Pancreas (tissue), 10 donors: ENCODE data around the gene SIRPD. TPM values are rescaled to one million over a fixed set of nuclear protein-coding genes. Genes with fewer than 3 reads are reported as not detected.

ENCODE experiments used
- ATAC-seq, 4 donors: fragments of 200-7000 bp; cut with Tn5 transposase; one replicate each; pipeline versions ENCODE4 v1.8.0 to v1.9.1; 2020; ENCODE audit warnings: mild to moderate bottlenecking in 4 of 4, moderate library complexity in 4 of 4
- DNase-seq, 6 donors: peaks; one replicate each; pipeline ENCODE4 v3.0.0-alpha.2; 2020
- FAIRE-seq: peaks from 2 replicates; lab custom pipeline; 2012; peaks lifted over from hg19 to GRCh38; lab: Jason Lieb, UNC
- H3K27ac ChIP-seq, 4 donors: fragments of 200-600 bp; sonication (generic); 1 replicate in 3 of 4; 2 replicates in 1 of 4; pipeline versions ENCODE4 v1.5.0 to v1.8.0; 2020
- H3K27me3 ChIP-seq, 4 donors: fragments of 200-600 bp; one replicate each; pipeline ENCODE4 v1.8.0; 2021
- H3K36me3 ChIP-seq, 3 donors: fragments of 200-600 bp; sonication (generic) in 1 of 3; one replicate each; pipeline versions ENCODE4 v1.5.0 to v1.8.0; 2020 to 2021
- H3K4me1 ChIP-seq, 3 donors: fragments of 200-600 bp; one replicate each; pipeline ENCODE4 v1.8.0; 2021
- H3K4me3 ChIP-seq, 4 donors: fragments of 200-600 bp; sonication (generic) in 2 of 4; one replicate each; pipeline versions ENCODE4 v1.5.0 to v1.8.0; 2020 to 2021
- H3K9me3 ChIP-seq, 4 donors: fragments of 200-600 bp; one replicate each; pipeline ENCODE4 v1.8.0; 2021
- WGBS, 2 donors: extraction: QIAGEN DNeasy Blood & Tissue Kit; methylation state at CpG; one replicate each; pipeline ENCODE4 v1.1.7; 2013; 5-methylcytosine and 5-hydroxymethylcytosine counted together
- intact Hi-C, 3 donors: fragments of 100-400 bp; cut with DNase I; formaldehyde crosslinking; loops; one replicate each; pipeline versions ENCODE4 v1.11.1 to v1.14.2; 2022
- polyA plus RNA-seq, 2 donors: library from polyadenylated mRNA; stranded (reverse); fragments of 200-250 nt; gene quantifications; one replicate each; pipeline ENCODE4 v1.2.3, GENCODE V29; 2013
- total RNA-seq, 6 donors: library from RNA; stranded (reverse); fragmentation: NEBNext Ultra II Directional in 4 of 6; extraction: Animal tissue kit (Norgen Biotek cat#: 25700) in 4 of 6; gene quantifications; one replicate each; pipeline versions ENCODE4 v1.2.1 to v1.2.4, GENCODE V29; 2021 to 2023
- TF ChIP-seq, protein P1 (sequence below), 4 donors: fragments of 200-600 bp; sonication (generic) in 3 of 4; IDR thresholded peaks; one replicate each; pipeline versions ENCODE4 v1.5.0 to v1.8.0; 2021; ENCODE audit warnings: antibody characterized with exemption in 4 of 4
- donor health status: healthy with polysubstance abuse.
- donor health status: DM: no; HTN: no; CAD: no; lungs with moderate emphysema.
- donor health status: DM: no; HTN: no; CAD: no.
- donor health status: control.
- donor health status: control.
- donor health status: Bipolar disorder and iron deficiency.
- donor health status: DM: yes; HTN: yes; CAD: no.
- donor health status: DM: no; HTN: no; CAD: no.
- donor health status: DM: no; HTN: no; CAD: no.
- donor health status: DM: yes; HTN: yes; CAD: no.

SIRPD gene
- total and polyA plus RNA-seq, 8 donors = not detected

DNA sequence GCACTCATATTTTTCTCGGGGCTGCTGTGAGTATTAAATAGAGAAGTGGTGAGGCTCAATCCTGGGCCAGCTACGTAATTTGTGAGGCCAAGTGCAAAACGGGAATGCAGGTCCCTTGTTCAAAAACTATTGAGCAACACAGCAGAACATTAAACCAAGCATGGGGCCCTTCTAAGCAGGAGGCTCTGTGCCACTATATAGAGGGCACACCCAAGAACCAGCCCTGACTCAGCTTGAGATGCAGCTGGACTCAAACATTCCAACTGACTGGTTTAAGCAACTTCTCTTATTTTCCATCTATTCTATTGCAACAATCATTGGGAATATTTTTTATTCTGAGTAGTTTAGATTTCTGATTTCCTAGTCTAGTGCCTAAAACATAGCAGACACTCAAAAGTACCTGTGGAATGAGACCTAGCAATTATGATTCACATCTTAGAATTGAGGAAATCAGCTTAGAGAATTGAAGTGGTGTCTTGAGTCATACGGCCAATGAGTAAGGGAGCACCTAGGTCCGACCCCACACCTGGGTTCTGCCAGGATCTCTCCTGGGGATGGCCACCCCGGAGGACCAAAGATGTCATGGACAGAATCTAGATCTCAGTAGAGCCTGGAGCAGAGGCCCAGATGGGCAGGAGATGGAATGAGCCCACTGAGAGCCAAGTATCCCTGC lies 67.6 kb downstream of the SIRPD start:
- H3K27ac ChIP-seq = peak overlapping the region in 1 of 4 donors; percentile 46
- no peaks in the 10 kb centered on the region for H3K4me1 ChIP-seq
- FAIRE-seq (no peak), DNase-seq (no peak), ATAC-seq (peak in 2 of 4 donors; percentile 49 to 65)
- H3K9me3 ChIP-seq = no peaks in the 10 kb centered on the region
- H3K4me3 ChIP-seq = peak overlapping the region in 1 of 4 donors; percentile 18
- intact Hi-C loops = no loop called here
- H3K36me3 ChIP-seq = no peaks in the 10 kb centered on the region
- TF ChIP-seq, protein P1, sequence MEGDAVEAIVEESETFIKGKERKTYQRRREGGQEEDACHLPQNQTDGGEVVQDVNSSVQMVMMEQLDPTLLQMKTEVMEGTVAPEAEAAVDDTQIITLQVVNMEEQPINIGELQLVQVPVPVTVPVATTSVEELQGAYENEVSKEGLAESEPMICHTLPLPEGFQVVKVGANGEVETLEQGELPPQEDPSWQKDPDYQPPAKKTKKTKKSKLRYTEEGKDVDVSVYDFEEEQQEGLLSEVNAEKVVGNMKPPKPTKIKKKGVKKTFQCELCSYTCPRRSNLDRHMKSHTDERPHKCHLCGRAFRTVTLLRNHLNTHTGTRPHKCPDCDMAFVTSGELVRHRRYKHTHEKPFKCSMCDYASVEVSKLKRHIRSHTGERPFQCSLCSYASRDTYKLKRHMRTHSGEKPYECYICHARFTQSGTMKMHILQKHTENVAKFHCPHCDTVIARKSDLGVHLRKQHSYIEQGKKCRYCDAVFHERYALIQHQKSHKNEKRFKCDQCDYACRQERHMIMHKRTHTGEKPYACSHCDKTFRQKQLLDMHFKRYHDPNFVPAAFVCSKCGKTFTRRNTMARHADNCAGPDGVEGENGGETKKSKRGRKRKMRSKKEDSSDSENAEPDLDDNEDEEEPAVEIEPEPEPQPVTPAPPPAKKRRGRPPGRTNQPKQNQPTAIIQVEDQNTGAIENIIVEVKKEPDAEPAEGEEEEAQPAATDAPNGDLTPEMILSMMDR (IDR thresholded peaks at IDR 0.05) = no peak
- 58 to 65% methylated on average over 6 of the region's 6 CpGs for WGBS, 2 donors
- H3K27me3 ChIP-seq = no peaks in the 10 kb centered on the region

DNA sequence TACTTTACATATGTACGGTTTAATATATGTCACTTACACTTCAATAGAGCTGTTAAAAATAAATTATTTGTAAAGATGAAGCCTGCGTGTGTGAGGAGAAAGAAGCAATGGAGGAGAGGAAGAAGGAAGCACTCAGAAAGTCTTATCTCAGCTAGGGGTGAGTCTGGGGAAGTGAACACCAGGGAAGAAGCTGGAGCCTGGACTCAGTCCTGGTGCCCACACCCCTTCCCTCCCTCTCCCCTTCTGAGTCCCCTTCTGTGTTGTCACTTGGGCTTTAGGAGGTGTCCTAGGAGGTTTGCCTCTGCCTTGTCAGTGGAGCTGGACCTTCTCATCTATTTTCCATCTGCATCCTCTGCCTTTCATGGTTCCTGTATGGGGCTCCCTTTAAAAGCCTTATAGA lies 68.2 kb downstream of the SIRPD start:
- intact Hi-C loops = no loop called here
- no peak for DNase-seq
- no peaks in the 10 kb centered on the region for H3K9me3 ChIP-seq
- TF ChIP-seq, protein P1 (IDR thresholded peaks at IDR 0.05) = no peak
- no peaks in the 10 kb centered on the region for H3K4me1 ChIP-seq
- peak in 1 of 4 donors; percentile 17 for ATAC-seq
- H3K27me3 ChIP-seq = no peaks in the 10 kb centered on the region
- no peak overlapping the region for H3K27ac ChIP-seq
- H3K4me3 ChIP-seq = peak overlapping the region in 1 of 4 donors; percentile 18
- H3K36me3 ChIP-seq = no peaks in the 10 kb centered on the region
- 57 to 58% methylated on average over 2 of the region's 2 CpGs for WGBS, 2 donors
- no peak for FAIRE-seq

DNA sequence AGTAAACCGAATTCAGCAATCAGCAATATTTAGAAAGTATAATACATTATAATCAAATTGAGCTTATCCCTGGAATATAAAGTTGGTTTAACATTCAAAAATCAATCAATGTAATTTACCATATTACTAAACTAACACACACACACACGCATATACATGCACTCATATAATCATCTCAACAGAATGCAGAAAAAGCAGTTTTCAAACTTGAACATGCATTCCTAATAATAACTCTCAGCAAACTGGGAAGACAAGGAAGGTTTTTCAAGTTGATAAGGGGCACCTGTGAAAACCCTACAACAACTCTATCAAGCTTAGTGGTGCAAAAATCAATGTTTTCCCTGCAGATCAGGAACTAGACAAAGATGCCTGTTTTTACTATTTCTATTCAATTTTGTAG lies 70.9 kb downstream of the SIRPD start:
- no peak for DNase-seq
- no peak overlapping the region for H3K4me3 ChIP-seq
- H3K9me3 ChIP-seq = no peaks in the 10 kb centered on the region
- 24% methylated on average over 2 of the region's 2 CpGs for WGBS, 2 donors
- no peak for ATAC-seq
- peaks cover 0 to 6% (median 0%) of the 10 kb centered on the region in 4 donors for H3K27me3 ChIP-seq
- intact Hi-C loops = no loop called here
- no peaks in the 10 kb centered on the region for H3K36me3 ChIP-seq
- FAIRE-seq = no peak
- TF ChIP-seq, protein P1 (IDR thresholded peaks at IDR 0.05) = no peak
- H3K4me1 ChIP-seq = no peaks in the 10 kb centered on the region
- H3K27ac ChIP-seq = no peak overlapping the region

DNA sequence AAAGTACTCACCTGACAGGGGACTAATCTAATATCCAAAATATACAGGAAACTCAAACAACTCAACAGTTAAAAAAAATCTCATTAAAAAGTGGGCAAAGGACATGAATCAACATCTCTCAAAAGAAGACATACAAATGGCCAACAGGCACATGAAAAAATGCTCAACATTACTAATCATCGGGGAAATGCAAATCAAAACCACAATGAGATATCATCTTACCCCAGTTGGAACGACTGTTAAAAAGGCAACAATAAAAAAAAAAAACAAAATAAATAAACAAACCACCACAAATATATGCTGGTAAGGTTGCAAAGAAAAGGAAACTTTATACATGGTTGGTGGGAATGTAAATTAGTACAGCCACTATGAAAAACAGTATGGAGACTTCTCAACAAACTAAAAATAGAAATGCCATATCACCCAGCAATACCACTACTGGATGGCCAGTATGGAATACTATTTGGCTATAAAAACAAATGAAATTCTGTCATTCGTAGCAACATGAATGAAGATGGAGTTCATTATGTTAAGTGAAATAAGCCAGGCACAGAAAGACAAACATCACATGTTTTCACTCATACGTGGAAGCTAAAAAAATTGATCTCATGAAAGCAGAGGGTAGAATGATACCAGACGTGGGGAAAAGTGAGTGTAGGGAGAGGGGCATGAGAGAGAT lies 72.9 kb downstream of the SIRPD start:
- no peak for ATAC-seq
- TF ChIP-seq, protein P1 (IDR thresholded peaks at IDR 0.05) = no peak
- Histone ChIP-seq H3K36me3 (no peaks in the 10 kb centered on the region), H3K9me3 (no peaks in the 10 kb centered on the region), H3K27me3 (peaks cover 0 to 6% (median 0%) of the 10 kb centered on the region in 4 donors), H3K27ac (no peak overlapping the region), H3K4me3 (no peak overlapping the region), H3K4me1 (no peaks in the 10 kb centered on the region)
- 60 to 66% methylated on average over 5 of the region's 5 CpGs for WGBS, 2 donors
- intact Hi-C loops = no loop called here
- DNase-seq = no peak
- no peak for FAIRE-seq

Other genes with a start within 250 kb of the SIRPD start
- 10 to 100 TPM in 3 of 6 donors, 1 to 10 TPM in 3; 4.7 to 14.8 (median 9.3) TPM for gene SDCBP2, start 228.6 kb downstream of the SIRPD start, total RNA-seq
- 10 to 100 TPM; 13.8 to 23.8 TPM for gene SDCBP2, start 228.6 kb downstream of the SIRPD start, polyA plus RNA-seq
- gene FKBP1A, start 164.7 kb downstream of the SIRPD start, total RNA-seq = 100 to 1,000 TPM in 1 of 6 donors, 10 to 100 TPM in 5; 40.2 to 104 (median 67.3) TPM
- gene FKBP1A, start 164.7 kb downstream of the SIRPD start, polyA plus RNA-seq = 10 to 100 TPM; 62.1 to 86.7 TPM
- 10 to 100 TPM; 27.0 to 43.8 (median 34.3) TPM for gene NSFL1C, start 90.9 kb downstream of the SIRPD start, total RNA-seq
- gene NSFL1C, start 90.9 kb downstream of the SIRPD start, polyA plus RNA-seq = 10 to 100 TPM; 23.7 to 32.1 TPM
- 1 to 10 TPM in 3 of 6 donors, under 1 TPM in 3; 0.09 to 3.4 (median 0.74) TPM for gene SIRPB2, start 66.3 kb downstream of the SIRPD start, total RNA-seq
- under 1 TPM; 0.21 to 0.80 TPM for gene SIRPB2, start 66.3 kb downstream of the SIRPD start, polyA plus RNA-seq
- 1 to 10 TPM in 3 of 6 donors, under 1 TPM in 2, not detected in 1; 0.05 to 3.6 (median 1.3) TPM for gene SIRPB1, start 62.3 kb upstream of the SIRPD start, total RNA-seq
- under 1 TPM; 0.19 to 0.30 TPM for gene SIRPB1, start 62.3 kb upstream of the SIRPD start, polyA plus RNA-seq
- gene SIRPG, start 100.1 kb upstream of the SIRPD start, total RNA-seq = under 1 TPM in 4 of 6 donors, not detected in 2; 0.12 to 0.28 (median 0.25) TPM
- under 1 TPM in 1 of 2 donors, not detected in 1; 0.12 TPM for gene SIRPG, start 100.1 kb upstream of the SIRPD start, polyA plus RNA-seq